ENCODE results near the gene HCK. TPM values are rescaled to one million over a fixed set of nuclear protein-coding genes. Genes with fewer than 3 reads are reported as not detected.

Gene HCK
- total RNA-seq, 4 donors from 2014 or later: 7.0 to 10.2 (median 8.7) TPM

GRCh38 chr20:32013326-32013725, 38.7 kb upstream of the HCK start:
- 77 to 86% methylated on average over 7 of the region's 7 CpGs for WGBS, 2 donors
- no peak overlapping the region for H3K4me3 ChIP-seq (ENCODE audit: low read depth, poor library complexity, severe bottlenecking)
- TF ChIP-seq POLR2A (IDR thresholded peaks at IDR 0.05): no peak
- no peak for TF ChIP-seq CTCF (IDR thresholded peaks at IDR 0.05)
- DNase-seq (ENCODE audit: low spot score in 2 of 2): no peak
- intact Hi-C loops (cut with DNase I; ENCODE audit: low total_unique reads): no loop called here

- H3K4me3 ChIP-seq (ENCODE audit: low read depth, poor library complexity, severe bottlenecking): no peak overlapping the region
- TF ChIP-seq POLR2A (IDR thresholded peaks at IDR 0.05) (no peak), CTCF (IDR thresholded peaks at IDR 0.05) (no peak)
- 8 to 16% methylated on average over 20 to 21 of the region's 35 CpGs for WGBS, 2 donors
- DNase-seq (ENCODE audit: low spot score in 2 of 2): no peak
- intact Hi-C loops (cut with DNase I; ENCODE audit: low total_unique reads): no loop called here
These were observed 34.3 kb upstream of the HCK start for GRCh38 chr20:32017711-32018251.

DNA sequence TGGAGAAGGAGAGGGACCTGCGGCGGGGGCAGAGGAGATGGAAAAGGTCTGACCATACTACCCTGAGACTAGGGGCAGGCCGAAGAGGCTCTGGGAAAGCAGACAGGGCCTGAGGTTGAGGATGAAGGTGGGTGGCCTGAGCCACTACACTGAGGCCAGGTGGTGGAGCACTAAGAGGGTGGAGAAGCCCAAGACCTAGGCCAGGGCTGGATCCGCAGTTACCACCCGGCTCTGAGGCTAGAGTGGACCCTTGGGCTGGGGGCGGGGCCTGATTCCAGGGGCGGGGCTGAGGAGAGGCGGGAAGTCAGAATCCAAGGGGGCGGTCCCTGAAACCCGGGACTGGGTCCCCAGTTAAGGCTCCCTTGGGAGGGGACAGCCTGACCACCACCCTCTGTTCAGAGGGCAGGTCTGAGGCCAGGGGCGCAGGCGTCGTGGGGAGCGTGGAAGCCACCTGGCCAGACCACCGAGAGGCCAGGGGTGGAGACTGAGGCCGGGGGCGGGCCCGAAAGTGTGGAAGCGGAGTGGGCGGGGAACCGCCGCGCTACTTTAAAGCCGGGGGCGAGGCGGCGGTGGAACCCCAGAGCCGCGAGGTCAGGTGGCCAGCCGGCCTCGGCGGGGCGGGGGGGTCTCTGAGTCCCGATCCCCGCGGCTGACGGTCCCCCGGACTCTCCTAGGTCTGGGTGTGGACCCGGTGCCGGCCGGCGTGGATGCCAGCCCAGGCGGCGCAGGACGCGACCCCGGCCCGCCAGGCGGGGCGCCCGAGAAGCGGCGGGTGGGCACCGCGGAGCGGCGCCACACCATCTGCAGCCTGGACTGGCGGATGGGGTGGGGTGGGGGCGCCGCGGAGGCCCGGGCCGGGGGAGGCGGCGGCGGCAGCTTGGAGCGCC, 33.5 kb upstream of the HCK start:
- WGBS, 2 donors: 2% methylated on average over 44 to 65 of the region's 67 CpGs
- intact Hi-C loops (cut with DNase I; ENCODE audit: low total_unique reads): no loop called here
- TF ChIP-seq CTCF (IDR thresholded peaks at IDR 0.05): no peak
- no peak for TF ChIP-seq POLR2A (IDR thresholded peaks at IDR 0.05)
- peak in 1 of 2 donors; percentile 28 for DNase-seq (ENCODE audit: low spot score in 2 of 2)
- H3K4me3 ChIP-seq (ENCODE audit: low read depth, poor library complexity, severe bottlenecking): peak overlapping the region; percentile 16

DNA sequence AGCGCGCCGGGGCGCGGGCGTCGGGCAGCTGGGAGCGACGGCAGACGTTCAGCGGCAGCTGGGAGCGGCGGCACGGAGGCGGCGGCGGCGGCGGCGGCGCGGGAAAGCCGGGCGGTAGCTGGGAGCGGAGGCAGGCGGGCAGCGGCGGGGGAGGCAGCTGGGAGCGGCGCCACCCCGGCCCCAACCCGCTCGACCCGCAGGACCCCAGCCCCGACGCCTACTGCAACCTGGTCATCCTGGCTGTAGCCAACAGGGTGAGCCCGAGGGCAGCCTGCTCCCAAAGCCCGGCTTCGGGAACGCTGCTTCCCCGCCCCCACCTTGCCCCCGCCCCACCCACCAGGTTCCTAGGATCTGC, 32.9 kb upstream of the HCK start:
- H3K4me3 ChIP-seq (ENCODE audit: low read depth, poor library complexity, severe bottlenecking): no peak overlapping the region
- TF ChIP-seq CTCF (IDR thresholded peaks at IDR 0.05): no peak
- no peak for TF ChIP-seq POLR2A (IDR thresholded peaks at IDR 0.05)
- no peak for DNase-seq (ENCODE audit: low spot score in 2 of 2)
- intact Hi-C loops (cut with DNase I; ENCODE audit: low total_unique reads): no loop called here
- WGBS, 2 donors: 0% methylated on average over 5 to 27 of the region's 42 CpGs

- TF ChIP-seq CTCF (IDR thresholded peaks at IDR 0.05) (no peak), POLR2A (IDR thresholded peaks at IDR 0.05) (no peak)
- no peak for DNase-seq (ENCODE audit: low spot score in 2 of 2)
- intact Hi-C loops (cut with DNase I; ENCODE audit: low total_unique reads): no loop called here
- WGBS, 2 donors: 30 to 33% methylated on average over 11 of the region's 11 CpGs
- H3K4me3 ChIP-seq (ENCODE audit: low read depth, poor library complexity, severe bottlenecking): no peak overlapping the region
These were observed 32.2 kb upstream of the HCK start for GRCh38 chr20:32019563-32020463.

Measured in lower leg skin (tissue), 4 donors.